Astrocyte (in vitro differentiated cells and primary cell): ENCODE data around the gene COLGALT1.

Source experiments
- EZH2 ChIP-seq: IDR thresholded peaks from 2 replicates; pipeline ENCODE4 v1.6.1; 2012; ENCODE audit warnings: mild to moderate bottlenecking, low read length, inconsistent platforms; ENCODE audit not compliant: insufficient read depth
- TF ChIP-seq, protein P1 (sequence below): IDR thresholded peaks from 2 replicates; pipeline ENCODE4 v1.5.1; 2011; ENCODE audit warnings: low read depth, mild to moderate bottlenecking, inconsistent platforms, low read length, moderate library complexity; ENCODE audit not compliant: insufficient read depth

DNA sequence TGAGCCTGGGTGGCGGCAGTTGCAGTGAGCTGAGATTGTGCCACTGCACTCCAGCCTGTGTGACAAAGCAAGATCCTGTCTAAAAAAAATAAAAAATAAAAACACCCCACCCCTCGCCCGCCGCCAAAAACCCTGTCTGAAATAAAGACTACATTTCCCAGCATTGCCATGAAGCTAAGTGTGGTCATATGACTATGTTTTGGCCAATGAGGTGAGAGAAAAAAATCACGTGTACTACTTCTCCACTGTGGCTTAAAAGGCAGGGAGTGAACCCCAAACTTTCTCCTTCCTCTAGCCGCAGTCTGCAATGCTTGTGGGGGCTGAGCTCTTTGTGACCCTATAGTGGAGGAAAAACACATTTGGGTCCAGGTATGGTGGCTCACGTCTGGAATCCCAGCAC, 54.9 kb downstream of the COLGALT1 start:
- TF ChIP-seq, protein P1, sequence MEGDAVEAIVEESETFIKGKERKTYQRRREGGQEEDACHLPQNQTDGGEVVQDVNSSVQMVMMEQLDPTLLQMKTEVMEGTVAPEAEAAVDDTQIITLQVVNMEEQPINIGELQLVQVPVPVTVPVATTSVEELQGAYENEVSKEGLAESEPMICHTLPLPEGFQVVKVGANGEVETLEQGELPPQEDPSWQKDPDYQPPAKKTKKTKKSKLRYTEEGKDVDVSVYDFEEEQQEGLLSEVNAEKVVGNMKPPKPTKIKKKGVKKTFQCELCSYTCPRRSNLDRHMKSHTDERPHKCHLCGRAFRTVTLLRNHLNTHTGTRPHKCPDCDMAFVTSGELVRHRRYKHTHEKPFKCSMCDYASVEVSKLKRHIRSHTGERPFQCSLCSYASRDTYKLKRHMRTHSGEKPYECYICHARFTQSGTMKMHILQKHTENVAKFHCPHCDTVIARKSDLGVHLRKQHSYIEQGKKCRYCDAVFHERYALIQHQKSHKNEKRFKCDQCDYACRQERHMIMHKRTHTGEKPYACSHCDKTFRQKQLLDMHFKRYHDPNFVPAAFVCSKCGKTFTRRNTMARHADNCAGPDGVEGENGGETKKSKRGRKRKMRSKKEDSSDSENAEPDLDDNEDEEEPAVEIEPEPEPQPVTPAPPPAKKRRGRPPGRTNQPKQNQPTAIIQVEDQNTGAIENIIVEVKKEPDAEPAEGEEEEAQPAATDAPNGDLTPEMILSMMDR = no peak
- TF ChIP-seq EZH2 = no peak
